Neural cell (in vitro differentiated cells): ENCODE measurements around the gene VLDLR. TPM values are rescaled to one million over a fixed set of nuclear protein-coding genes. Genes with fewer than 3 reads are reported as not detected.

ENCODE experiments used
- H2AFZ ChIP-seq: fragments of 200-600, 300-800 bp; sonication (generic), shearing (Covaris generic); 2 replicates; pipeline ENCODE4 v1.6.0; 2014; ENCODE audit warnings: low read depth, mild to moderate bottlenecking, antibody characterized with exemption, low read length, moderate library complexity
- H3F3A ChIP-seq: fragments of 200-600 bp; shearing (Covaris generic); 2 replicates; pipeline ENCODE4 v1.6.1; 2016; ENCODE audit warnings: mild to moderate bottlenecking, moderate library complexity, mixed read lengths, antibody characterized with exemption, low read length; ENCODE audit not compliant: insufficient read depth, poor library complexity, severe bottlenecking
- H3K27ac ChIP-seq: fragments of 200-600, 300-800 bp; sonication (generic), shearing (Covaris generic); 2 replicates; pipeline ENCODE4 v1.5.1; 2014; ENCODE audit warnings: mild to moderate bottlenecking, low read length, moderate library complexity
- H3K27me3 ChIP-seq: fragments of 300-800, 200-600 bp; sonication (generic), shearing (Covaris generic); 2 replicates; pipeline ENCODE4 v1.6.0; 2014; ENCODE audit warnings: mild to moderate bottlenecking, low read depth, low read length, moderate library complexity; ENCODE audit not compliant: insufficient read depth
- H3K36me3 ChIP-seq: fragments of 300-800, 200-600 bp; sonication (generic), shearing (Covaris generic); 2 replicates; pipeline ENCODE4 v1.5.1; 2014; ENCODE audit warnings: mild to moderate bottlenecking, antibody characterized with exemption, low read length, moderate library complexity; ENCODE audit not compliant: insufficient read depth
- H3K4me2 ChIP-seq: fragments of 300-800, 200-600 bp; sonication (generic), shearing (Covaris generic); 2 replicates; pipeline ENCODE4 v1.6.0; 2014; ENCODE audit warnings: mild to moderate bottlenecking, low read length
- H3K4me3 ChIP-seq: fragments of 300-800, 200-600 bp; sonication (generic), shearing (Covaris generic); 2 replicates; pipeline ENCODE4 v1.5.1; 2014; ENCODE audit warnings: mild to moderate bottlenecking, low read length, moderate library complexity
- H3K79me2 ChIP-seq: fragments of 200-600 bp; shearing (Covaris generic); replicated peaks from 2 replicates; pipeline ENCODE4 v1.6.0; 2014; ENCODE audit warnings: mild to moderate bottlenecking, low read length, moderate library complexity; ENCODE audit not compliant: insufficient read depth
- H3K9ac ChIP-seq: fragments of 300-800, 200-600 bp; sonication (generic), shearing (Covaris generic); 2 replicates; pipeline ENCODE4 v1.6.1; 2016; ENCODE audit warnings: mild to moderate bottlenecking, low read length, mixed read lengths
- H3K9me2 ChIP-seq: fragments of 200-600 bp; shearing (Covaris generic); 2 replicates; pipeline ENCODE4 v1.6.1; 2016; ENCODE audit warnings: mild to moderate bottlenecking, low read length, mixed read lengths; ENCODE audit not compliant: insufficient read depth
- H3K9me3 ChIP-seq: fragments of 200-600, 300-800 bp; sonication (generic), shearing (Covaris generic); 2 replicates; pipeline ENCODE4 v1.6.1; 2016; ENCODE audit warnings: mild to moderate bottlenecking, mixed run types, low read length, moderate library complexity, mixed read lengths
- H4K20me1 ChIP-seq: fragments of 200-600 bp; shearing (Covaris generic); 2 replicates; pipeline ENCODE4 v1.6.1; 2016; ENCODE audit warnings: mild to moderate bottlenecking, mixed run types; ENCODE audit not compliant: insufficient read depth
- CTCF ChIP-seq: fragments of 450-650 bp; IDR thresholded peaks from 2 replicates; pipeline ENCODE4 v1.5.1; 2014; ENCODE audit warnings: antibody characterized with exemption, mild to moderate bottlenecking, moderate library complexity; ENCODE audit not compliant: poor library complexity, severe bottlenecking
- EP300 ChIP-seq: fragments of 450-650 bp; conservative IDR thresholded peaks from 2 replicates; pipeline ENCODE4 v1.6.1; 2014; ENCODE audit warnings: antibody characterized with exemption, mild to moderate bottlenecking, moderate library complexity; ENCODE audit not compliant: poor library complexity, severe bottlenecking
- EZH2 ChIP-seq: fragments of 200-600, 300-800 bp; shearing (Covaris generic), sonication (generic); IDR thresholded peaks from 2 replicates; pipeline ENCODE4 v1.6.1; 2014; ENCODE audit warnings: antibody characterized with exemption, low read length, borderline replicate concordance, mild to moderate bottlenecking; ENCODE audit not compliant: insufficient read depth, poor library complexity, severe bottlenecking
- MXI1 ChIP-seq: fragments of 450-650 bp; conservative IDR thresholded peaks from 2 replicates; pipeline ENCODE4 v1.6.1; 2014; ENCODE audit warnings: antibody characterized with exemption, mild to moderate bottlenecking; ENCODE audit not compliant: poor library complexity, severe bottlenecking
- POLR2AphosphoS5 ChIP-seq: IDR thresholded peaks from 2 replicates; pipeline ENCODE4 v1.6.1; 2012
- RAD21 ChIP-seq: fragments of 450-650 bp; conservative IDR thresholded peaks from 2 replicates; pipeline ENCODE4 v1.6.1; 2014; ENCODE audit warnings: antibody characterized with exemption, mild to moderate bottlenecking, moderate library complexity
- REST ChIP-seq: IDR thresholded peaks from 2 replicates; pipeline ENCODE4 v1.6.1; 2012; ENCODE audit warnings: borderline replicate concordance
- SMC3 ChIP-seq: fragments of 450-650 bp; conservative IDR thresholded peaks from 2 replicates; pipeline ENCODE4 v1.6.1; 2014; ENCODE audit warnings: antibody characterized with exemption, mild to moderate bottlenecking, moderate library complexity; ENCODE audit not compliant: poor library complexity
- TAF1 ChIP-seq: IDR thresholded peaks from 2 replicates; pipeline ENCODE4 v1.6.1; 2012; ENCODE audit warnings: low read depth
- polyA plus RNA-seq: library from polyadenylated mRNA; depleted of rRNA; stranded (reverse); fragments of >200 nt; gene quantifications from 2 replicates; pipeline ENCODE4 v1.2.3, GENCODE V29; 2014

VLDLR gene
- polyA plus RNA-seq, 1 donor from 2014 or later: 62.7 TPM

- Histone ChIP-seq H4K20me1 (no peaks in the 10 kb centered on the region), H3K27ac (peak overlapping the region; percentile 80)
These were observed 15.8 kb downstream of the VLDLR start for GRCh38 chr9:2637390-2637789.

More at GRCh38 chr9:2637390-2637789, 15.8 kb downstream of the VLDLR start:
- peaks cover 5% of the 10 kb centered on the region for H3K79me2 ChIP-seq
- no peaks in the 10 kb centered on the region for H3K27me3 ChIP-seq
- H3K36me3 ChIP-seq: peaks cover 26% of the 10 kb centered on the region
- no peaks in the 10 kb centered on the region for H3F3A ChIP-seq
- no peak overlapping the region for H3K9ac ChIP-seq
- no peaks in the 10 kb centered on the region for H3K9me2 ChIP-seq
- no peak overlapping the region for H2AFZ ChIP-seq
- H3K4me2 ChIP-seq: no peak overlapping the region
- no peak overlapping the region for H3K4me3 ChIP-seq
- TF ChIP-seq TAF1: no peak
- no peak for TF ChIP-seq MXI1
- TF ChIP-seq RAD21: no peak
- TF ChIP-seq EZH2: no peak
- no peak for TF ChIP-seq REST
- TF ChIP-seq EP300: no peak
- TF ChIP-seq POLR2AphosphoS5: no peak
- TF ChIP-seq SMC3: no peak
- TF ChIP-seq CTCF: no peak
- H3K9me3 ChIP-seq: no peaks in the 10 kb centered on the region
